Activated naive CD8-positive, alpha-beta T cell (primary cell): ENCODE data around the gene WNT5A.
A peak's percentile ranks its signal among the peaks of the same experiment; 100 is the strongest.

Source experiments
- H3K27ac Mint-ChIP-seq: one replicate; pipeline ENCODE4 v1.8.0; 2021; ENCODE audit warnings: mixed read lengths
- H3K27me3 Mint-ChIP-seq: one replicate; pipeline ENCODE4 v1.8.0; 2021; ENCODE audit warnings: mixed read lengths
- H3K36me3 Mint-ChIP-seq: one replicate; pipeline ENCODE4 v1.8.0; 2021; ENCODE audit warnings: mixed read lengths
- H3K4me1 Mint-ChIP-seq: one replicate; pipeline ENCODE4 v1.8.0; 2021; ENCODE audit warnings: low read depth, mixed read lengths
- H3K4me3 Mint-ChIP-seq: one replicate; pipeline ENCODE4 v1.8.0; 2021; ENCODE audit warnings: mild to moderate bottlenecking, mixed read lengths
- H3K9me3 Mint-ChIP-seq: one replicate; pipeline ENCODE4 v1.8.0; 2021; ENCODE audit warnings: low read depth, mixed read lengths

The WNT5A gene

DNA sequence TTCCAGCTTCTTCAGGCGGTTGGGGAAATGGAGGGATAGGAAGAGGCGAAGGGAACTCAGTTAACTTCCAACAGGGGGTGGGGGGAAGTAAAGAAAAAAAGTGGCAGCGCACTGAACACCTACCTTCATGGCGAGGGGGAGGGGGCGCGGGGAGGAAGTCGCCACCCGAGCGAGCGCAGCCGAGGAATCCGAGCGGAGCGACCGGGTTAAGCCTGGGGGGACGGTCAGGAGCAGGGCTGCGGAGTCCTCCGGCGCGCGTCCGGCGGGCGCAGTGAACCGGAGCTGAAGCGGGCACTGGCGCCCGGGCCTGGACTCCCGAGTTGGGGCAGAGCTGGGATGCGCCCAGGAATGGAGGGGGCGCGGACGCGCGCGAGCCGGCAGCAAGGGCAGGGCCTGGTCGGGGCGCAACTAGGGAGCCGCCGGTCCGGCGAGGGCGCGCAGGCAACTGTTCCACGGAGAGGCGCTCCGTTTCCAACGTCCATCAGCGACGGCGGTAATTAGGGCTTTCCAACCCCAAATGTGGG, at the start of gene WNT5A:
TSS of gene WNT5A (minus strand) at position 450 of the 524 bp plus-strand sequence. CDS start at position 129, 321 bp downstream.
- Mint-ChIP-seq H3K27ac (peak within 1 kb of the TSS; percentile 41), H3K4me3 (peak within 1 kb of the TSS; percentile 79), H3K9me3 (no peaks in the 10 kb centered on the region), H3K4me1 (peaks cover 36% of the 10 kb centered on the region), H3K36me3 (no peaks in the 10 kb centered on the region), H3K27me3 (peaks cover 39% of the 10 kb centered on the region)

DNA sequence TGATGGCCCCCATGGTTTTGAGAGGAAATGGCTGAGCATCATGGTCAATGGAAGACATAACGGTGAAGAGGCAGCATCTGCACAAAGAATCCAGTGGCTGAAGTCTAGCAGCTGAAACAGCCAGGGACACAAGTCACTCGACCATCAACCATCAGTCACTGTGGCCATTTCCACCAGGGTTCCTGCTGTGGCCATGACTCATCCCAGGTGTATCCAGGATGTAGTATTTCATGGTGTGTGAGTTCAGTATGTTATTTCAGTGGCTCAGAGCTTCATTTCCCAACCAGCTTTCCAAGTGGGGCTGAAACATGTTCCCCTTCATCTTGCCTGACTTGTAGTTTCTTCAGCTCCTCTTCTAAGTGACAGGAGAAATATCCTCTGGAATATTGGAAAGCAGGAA, 47.8 kb upstream of the WNT5A start:
- Mint-ChIP-seq H3K9me3 (no peaks in the 10 kb centered on the region), H3K4me1 (no peaks in the 10 kb centered on the region), H3K36me3 (no peaks in the 10 kb centered on the region), H3K27me3 (no peaks in the 10 kb centered on the region), H3K27ac (no peak overlapping the region), H3K4me3 (no peak overlapping the region)

DNA sequence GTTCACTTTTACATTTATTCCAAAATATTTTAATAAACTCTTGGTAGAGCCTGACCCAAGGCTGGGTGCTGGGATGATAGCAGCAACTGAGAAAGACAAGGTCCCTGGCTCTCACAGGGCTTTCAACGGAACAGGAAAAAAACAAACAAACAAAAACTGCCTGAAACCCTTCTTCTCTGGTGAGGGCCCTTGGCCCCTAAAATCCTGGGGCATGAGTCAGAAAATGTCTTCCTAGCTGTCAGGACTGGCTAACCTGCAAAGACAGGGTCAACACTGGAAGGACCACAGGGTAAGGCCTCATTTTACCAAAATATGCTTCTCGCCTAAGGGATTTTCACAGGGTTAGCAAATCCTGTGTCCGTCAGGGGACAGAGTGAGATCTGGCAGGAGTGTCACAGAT, 45.7 kb upstream of the WNT5A start:
- Mint-ChIP-seq H3K36me3 (no peaks in the 10 kb centered on the region), H3K4me3 (no peak overlapping the region), H3K9me3 (no peaks in the 10 kb centered on the region), H3K4me1 (no peaks in the 10 kb centered on the region), H3K27me3 (no peaks in the 10 kb centered on the region), H3K27ac (no peak overlapping the region)

DNA sequence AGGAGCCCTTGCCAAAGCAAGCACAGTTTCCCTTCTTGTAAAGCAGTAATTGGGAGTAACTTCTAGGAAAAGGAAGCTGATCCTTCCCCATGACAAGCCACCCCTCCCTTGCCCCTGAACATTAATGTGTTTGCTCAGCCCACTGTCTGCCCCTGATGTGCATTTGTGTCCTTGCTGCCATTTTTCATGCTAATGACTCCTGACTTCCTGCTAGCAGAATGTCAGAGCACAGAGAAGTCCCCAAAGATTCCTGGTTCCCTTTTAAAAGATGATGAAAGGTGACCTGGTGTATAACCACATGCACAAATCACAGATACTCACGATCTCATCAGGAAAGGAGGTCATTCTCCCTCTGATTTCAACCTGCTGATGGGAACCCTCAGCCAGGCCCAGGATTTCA, 44.2 kb upstream of the WNT5A start:
- H3K9me3 Mint-ChIP-seq = no peaks in the 10 kb centered on the region
- H3K27me3 Mint-ChIP-seq = no peaks in the 10 kb centered on the region
- H3K4me1 Mint-ChIP-seq = no peaks in the 10 kb centered on the region
- H3K36me3 Mint-ChIP-seq = no peaks in the 10 kb centered on the region
- no peak overlapping the region for H3K27ac Mint-ChIP-seq
- H3K4me3 Mint-ChIP-seq = no peak overlapping the region

DNA sequence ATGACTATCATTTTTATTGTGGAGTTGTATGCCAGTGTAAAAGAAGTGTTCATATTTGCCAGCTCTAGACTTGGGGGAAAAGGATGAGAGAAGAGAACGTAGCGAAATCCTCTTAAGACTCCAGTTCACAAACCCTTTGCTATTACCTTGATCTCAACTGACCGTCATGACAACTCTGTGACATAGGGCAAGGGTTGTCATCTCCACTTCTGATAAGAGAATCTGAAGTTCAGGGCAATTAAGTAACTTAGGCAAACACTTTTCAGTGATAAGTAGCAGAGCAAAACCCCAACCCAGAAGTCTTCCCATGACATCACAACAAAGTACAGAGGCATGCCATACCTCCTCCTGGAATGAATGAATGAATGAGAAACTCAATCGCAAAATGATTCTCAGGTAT, 40.3 kb upstream of the WNT5A start:
- H3K4me1 Mint-ChIP-seq = no peaks in the 10 kb centered on the region
- H3K36me3 Mint-ChIP-seq = no peaks in the 10 kb centered on the region
- no peaks in the 10 kb centered on the region for H3K27me3 Mint-ChIP-seq
- no peaks in the 10 kb centered on the region for H3K9me3 Mint-ChIP-seq
- no peak overlapping the region for H3K4me3 Mint-ChIP-seq
- no peak overlapping the region for H3K27ac Mint-ChIP-seq

DNA sequence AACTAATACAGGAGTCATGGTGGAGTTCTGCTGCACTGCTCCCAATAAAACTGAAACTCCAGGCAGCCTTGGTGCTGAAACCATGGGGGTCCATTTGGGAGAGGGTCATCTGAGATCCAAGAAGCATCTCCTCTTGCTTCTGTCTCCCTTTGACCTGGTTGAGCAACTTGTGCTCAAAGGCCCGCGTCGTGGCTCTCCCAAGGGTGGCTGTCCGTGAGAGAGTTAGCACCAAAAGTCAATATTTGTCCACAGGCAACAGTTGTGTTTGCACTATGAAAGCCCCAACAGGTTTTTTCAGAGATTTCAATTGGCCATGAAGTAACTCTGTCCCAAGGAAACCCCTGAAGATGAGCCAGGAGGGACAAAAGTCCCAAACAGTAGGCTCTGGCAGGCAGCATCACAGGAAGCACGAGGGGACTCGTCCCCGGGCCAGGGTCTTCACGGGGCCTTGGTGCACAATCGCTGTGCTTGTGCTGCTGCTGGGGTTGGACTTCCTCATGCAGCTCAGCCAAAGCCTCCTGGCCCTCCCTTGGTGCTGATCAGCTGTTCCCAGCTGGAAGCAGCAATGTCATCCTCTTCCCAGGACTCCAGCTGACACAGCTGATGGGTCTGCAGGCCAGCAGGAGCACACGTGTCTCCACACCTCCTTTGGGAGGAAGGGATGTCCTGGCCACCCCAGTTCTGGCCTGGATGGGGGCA, 39.4 kb upstream of the WNT5A start:
- Mint-ChIP-seq H3K27me3 (no peaks in the 10 kb centered on the region), H3K36me3 (no peaks in the 10 kb centered on the region), H3K27ac (no peak overlapping the region)

DNA sequence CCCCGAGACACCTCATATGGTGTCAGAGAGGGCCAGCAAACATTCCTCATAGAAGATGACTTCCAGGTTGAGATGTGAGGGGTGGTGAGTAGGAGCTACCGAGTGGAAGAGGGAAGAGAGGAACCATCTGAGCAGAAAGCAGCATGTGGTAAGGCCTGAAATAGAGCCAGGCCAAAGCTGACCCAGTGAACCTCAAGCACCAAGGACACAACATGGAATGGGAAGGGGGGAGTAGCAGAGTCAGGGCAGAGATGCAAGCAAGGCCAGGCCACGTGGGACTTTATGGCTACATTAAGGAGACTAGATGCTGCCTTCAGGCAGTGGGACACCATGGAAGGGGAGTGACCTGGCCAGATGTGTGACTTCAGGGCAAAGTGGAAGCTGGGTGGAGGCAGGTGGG, 38.3 kb upstream of the WNT5A start:
- H3K27me3 Mint-ChIP-seq = no peaks in the 10 kb centered on the region
- no peaks in the 10 kb centered on the region for H3K36me3 Mint-ChIP-seq
- H3K9me3 Mint-ChIP-seq = no peaks in the 10 kb centered on the region
- no peaks in the 10 kb centered on the region for H3K4me1 Mint-ChIP-seq
- H3K27ac Mint-ChIP-seq = no peak overlapping the region
- H3K4me3 Mint-ChIP-seq = no peak overlapping the region

More for the DNA sequence above, 39.4 kb upstream of the WNT5A start:
- H3K4me1 Mint-ChIP-seq = no peaks in the 10 kb centered on the region
- no peak overlapping the region for H3K4me3 Mint-ChIP-seq
- no peaks in the 10 kb centered on the region for H3K9me3 Mint-ChIP-seq

DNA sequence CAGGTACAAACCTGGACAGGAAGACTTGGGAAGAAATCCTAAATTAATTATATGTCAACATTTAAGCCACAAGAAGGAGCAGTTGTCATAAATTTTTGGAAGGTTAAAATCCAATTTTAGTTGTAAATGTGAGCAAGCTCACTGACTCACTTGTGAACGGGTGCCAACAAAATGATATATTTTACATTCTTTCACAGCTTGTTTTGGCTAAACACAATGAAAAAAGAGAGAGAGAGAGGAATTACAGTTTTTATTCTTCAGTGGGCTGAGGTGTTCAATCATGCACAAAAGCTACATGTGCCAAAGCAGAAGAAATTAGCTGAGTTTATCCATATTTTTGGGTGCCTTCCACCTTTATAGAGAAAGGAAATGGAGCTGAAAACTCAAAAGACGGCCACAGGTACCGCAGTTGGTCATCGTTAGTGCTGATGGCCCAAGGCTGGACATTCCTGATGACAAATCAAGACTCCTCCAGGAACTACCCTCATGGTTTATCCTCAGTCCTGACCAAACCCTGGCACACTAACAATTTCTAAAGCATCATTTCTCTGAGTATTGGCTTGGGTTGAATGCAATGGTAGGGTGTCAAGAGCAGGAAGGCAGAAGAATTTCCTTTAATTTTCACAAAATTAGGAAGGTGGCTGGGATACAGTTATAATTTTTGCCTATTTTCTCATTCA, 37.6 kb upstream of the WNT5A start:
- H3K27me3 Mint-ChIP-seq = no peaks in the 10 kb centered on the region
- no peaks in the 10 kb centered on the region for H3K9me3 Mint-ChIP-seq
- H3K36me3 Mint-ChIP-seq = no peaks in the 10 kb centered on the region
- H3K4me1 Mint-ChIP-seq = no peaks in the 10 kb centered on the region
- no peak overlapping the region for H3K27ac Mint-ChIP-seq
- no peak overlapping the region for H3K4me3 Mint-ChIP-seq

DNA sequence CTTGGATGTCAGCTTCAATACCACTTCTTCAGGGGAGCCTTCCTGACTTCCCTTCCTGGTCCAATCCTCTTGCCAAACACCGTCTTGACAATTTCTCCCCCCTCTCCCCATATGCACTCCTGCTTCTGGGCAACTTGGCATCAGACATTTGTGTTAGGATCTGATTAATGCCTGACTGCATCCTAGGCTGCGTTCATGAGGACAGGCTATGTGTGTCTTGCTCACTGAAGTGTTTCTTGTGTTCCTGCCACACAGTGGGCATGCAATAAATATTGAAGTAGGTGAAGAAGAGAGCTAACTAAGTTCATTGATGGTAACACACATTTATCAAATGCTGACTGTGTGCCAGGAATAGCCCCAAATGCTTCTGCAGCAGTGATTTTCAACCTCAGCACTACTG, 36.4 kb upstream of the WNT5A start:
- H3K27ac Mint-ChIP-seq = no peak overlapping the region
- H3K27me3 Mint-ChIP-seq = no peaks in the 10 kb centered on the region
- no peak overlapping the region for H3K4me3 Mint-ChIP-seq
- no peaks in the 10 kb centered on the region for H3K36me3 Mint-ChIP-seq
- H3K9me3 Mint-ChIP-seq = no peaks in the 10 kb centered on the region
- no peaks in the 10 kb centered on the region for H3K4me1 Mint-ChIP-seq

DNA sequence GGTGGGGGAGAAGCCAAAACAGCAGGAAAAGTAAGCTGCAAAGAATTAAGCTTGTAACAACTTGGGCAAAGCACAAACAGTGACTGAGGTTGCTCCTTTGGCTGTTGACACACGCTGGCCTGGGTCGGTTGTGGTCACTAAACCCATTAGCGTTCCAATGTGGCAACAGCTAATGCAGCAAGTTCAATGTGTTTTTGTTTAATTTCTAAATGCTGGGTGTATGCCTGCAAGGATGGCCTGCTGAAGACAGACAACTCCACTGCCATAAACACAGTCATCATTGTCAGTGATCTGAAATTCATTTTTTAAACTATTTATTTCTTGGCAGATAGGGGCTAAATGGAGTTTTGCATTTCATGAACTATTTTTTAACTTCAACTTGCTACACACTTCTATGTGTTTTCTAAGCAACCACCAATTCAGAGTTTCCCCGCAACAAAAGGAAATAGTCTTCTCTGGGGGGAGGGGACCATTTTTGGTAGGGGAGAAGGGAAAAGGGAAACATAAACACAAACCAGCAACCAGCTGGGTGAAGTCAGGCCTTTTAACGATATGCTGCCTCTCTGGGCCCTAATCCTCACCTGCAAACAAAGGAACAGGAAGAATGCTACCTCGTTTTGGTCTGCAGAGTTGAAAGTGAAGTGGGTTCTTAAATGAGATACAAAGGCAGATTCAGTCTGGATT, 34.8 kb upstream of the WNT5A start:
- no peaks in the 10 kb centered on the region for H3K36me3 Mint-ChIP-seq
- no peak overlapping the region for H3K4me3 Mint-ChIP-seq
- no peak overlapping the region for H3K27ac Mint-ChIP-seq
- no peaks in the 10 kb centered on the region for H3K9me3 Mint-ChIP-seq
- no peaks in the 10 kb centered on the region for H3K4me1 Mint-ChIP-seq
- no peaks in the 10 kb centered on the region for H3K27me3 Mint-ChIP-seq

DNA sequence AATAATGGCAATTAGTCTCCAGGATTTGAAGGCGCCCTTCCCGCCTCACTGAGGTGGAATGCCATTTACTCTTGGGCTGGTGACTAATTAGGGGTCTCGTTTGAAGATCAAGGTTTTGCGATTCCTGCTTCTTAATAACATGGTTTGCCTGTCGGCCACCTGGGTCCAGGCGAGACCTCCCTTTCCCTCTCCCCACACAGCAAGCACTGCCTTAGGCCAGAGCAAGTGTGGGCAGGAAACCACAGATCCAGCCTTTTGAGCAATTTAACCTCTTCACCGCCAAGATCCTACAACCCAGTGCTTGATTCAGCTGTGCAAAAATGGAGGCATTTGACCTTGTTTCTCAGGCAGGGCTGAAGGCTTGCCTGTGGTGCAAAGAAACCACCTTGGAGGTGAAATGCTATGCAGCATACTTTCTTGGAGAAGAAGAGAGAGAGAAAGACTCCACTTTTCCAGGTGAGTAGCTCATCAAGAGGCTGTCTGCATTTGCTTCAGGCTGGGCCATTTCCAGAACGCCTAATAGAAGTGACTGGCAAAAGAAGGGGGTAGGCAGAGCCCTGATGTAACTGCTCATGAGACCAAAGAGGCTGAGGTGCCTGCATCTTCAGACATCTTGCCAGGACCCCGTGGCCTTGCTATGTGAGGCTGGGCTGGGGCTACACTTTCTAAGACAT, 34.1 kb upstream of the WNT5A start:
- Mint-ChIP-seq H3K4me1 (no peaks in the 10 kb centered on the region), H3K9me3 (no peaks in the 10 kb centered on the region), H3K4me3 (no peak overlapping the region), H3K27me3 (no peaks in the 10 kb centered on the region), H3K36me3 (no peaks in the 10 kb centered on the region), H3K27ac (no peak overlapping the region)

DNA sequence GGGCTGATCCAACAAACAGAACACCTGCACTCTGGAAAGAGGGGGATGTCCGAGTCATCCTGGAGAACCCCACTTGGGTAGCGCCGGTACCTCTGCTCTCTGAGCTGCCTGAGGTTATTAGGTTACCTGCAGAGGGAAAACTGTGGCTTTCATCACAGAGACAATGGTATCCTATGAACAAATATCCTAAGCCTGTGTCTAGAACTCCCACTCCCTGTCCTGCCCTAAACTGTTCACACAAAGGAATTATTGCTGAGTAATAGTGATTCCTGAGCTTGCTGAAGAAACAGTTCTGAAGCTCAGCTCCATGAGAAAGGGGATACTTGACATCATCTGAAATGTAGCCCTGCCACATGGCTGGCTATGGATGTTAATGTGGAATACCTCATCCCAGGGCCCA, 31.9 kb upstream of the WNT5A start:
- H3K9me3 Mint-ChIP-seq = no peaks in the 10 kb centered on the region
- no peaks in the 10 kb centered on the region for H3K4me1 Mint-ChIP-seq
- H3K27me3 Mint-ChIP-seq = peaks cover 2% of the 10 kb centered on the region

DNA sequence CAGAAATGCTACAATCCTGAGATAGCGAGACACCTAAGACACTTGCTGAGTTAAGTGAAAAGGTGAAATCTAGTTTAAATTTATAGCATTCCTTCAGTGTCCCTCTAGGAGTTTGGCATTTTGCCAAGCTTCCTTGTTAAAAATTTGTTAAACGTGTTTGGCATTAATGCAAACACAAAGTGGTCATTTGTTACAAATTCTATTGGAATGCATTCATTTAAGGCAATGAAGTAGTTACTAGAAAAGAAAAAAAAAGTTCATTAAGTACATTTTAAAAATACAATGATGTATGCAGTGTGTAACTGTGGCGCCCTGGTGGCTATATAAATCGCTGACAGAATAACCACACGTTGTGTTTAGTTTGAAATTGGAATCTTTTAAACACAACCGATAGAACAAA, 31.3 kb upstream of the WNT5A start:
- no peaks in the 10 kb centered on the region for H3K36me3 Mint-ChIP-seq
- peaks cover 2% of the 10 kb centered on the region for H3K27me3 Mint-ChIP-seq
- H3K4me3 Mint-ChIP-seq = no peak overlapping the region
- H3K4me1 Mint-ChIP-seq = no peaks in the 10 kb centered on the region
- no peak overlapping the region for H3K27ac Mint-ChIP-seq
- H3K9me3 Mint-ChIP-seq = no peaks in the 10 kb centered on the region

More for the DNA sequence above, 31.9 kb upstream of the WNT5A start:
- H3K4me3 Mint-ChIP-seq = no peak overlapping the region
- no peaks in the 10 kb centered on the region for H3K36me3 Mint-ChIP-seq
- H3K27ac Mint-ChIP-seq = no peak overlapping the region

DNA sequence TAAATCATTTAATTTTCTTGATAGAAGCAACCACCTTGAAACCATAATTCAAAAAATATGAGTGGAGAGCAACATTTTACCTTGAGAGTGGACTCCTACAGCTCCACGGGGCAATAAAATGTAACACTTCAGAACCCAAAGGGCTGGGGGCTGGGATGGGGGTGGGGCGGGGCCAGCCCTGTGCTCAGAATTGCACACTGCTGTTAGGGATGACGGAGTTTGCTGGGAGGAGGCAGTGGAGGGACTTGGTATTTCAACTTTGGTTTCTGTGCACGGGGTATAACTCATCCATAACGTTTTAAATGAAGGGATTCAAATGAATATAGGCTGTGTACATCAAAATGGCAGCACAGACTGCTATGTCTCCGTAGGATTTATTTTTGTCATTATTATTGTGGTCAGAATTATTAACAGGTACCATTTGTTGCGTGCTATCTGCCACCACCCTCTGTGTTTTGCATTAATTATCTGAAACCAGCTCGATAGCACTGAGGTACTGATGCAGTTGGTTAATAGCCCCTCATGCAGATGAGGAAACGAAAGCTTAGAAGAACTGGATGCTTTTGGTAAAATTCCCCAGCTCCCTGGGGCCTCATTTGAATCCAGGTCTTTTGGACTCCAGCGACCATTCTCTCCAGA, 29.4 kb upstream of the WNT5A start:
- Mint-ChIP-seq H3K4me1 (no peaks in the 10 kb centered on the region), H3K4me3 (no peak overlapping the region), H3K36me3 (no peaks in the 10 kb centered on the region), H3K27ac (no peak overlapping the region), H3K27me3 (peaks cover 2% of the 10 kb centered on the region), H3K9me3 (no peaks in the 10 kb centered on the region)
